Stimulated activated CD4-positive, alpha-beta T cell treated with anti-CD3 and anti-CD28 coated beads, TNF-alpha, amount 100 ng/mL, for 4 hours (primary cell): ENCODE results near the gene DOCK8.

Experiments
- DNase-seq, 3 experiments: peaks; one replicate each; pipeline ENCODE4 v3.0.0-alpha.2; 2020; ENCODE audit warnings: low read depth in 3 of 3

The DOCK8 gene

GRCh38 chr9:306907-307306 lies 92.2 kb downstream of the DOCK8 start:
- peak in 2 of 3 experiments; percentile 15 to 28 for DNase-seq

GRCh38 chr9:311841-312240 lies 97.2 kb downstream of the DOCK8 start:
- no peak for DNase-seq

GRCh38 chr9:312596-313320 lies 98.1 kb downstream of the DOCK8 start:
- DNase-seq, result no peak

- no peak for DNase-seq
Observed at GRCh38 chr9:316382-316965, 101.8 kb downstream of the DOCK8 start.

GRCh38 chr9:318646-319045 lies 104.0 kb downstream of the DOCK8 start:
- no peak for DNase-seq

- DNase-seq, result no peak
Observed at GRCh38 chr9:324971-325370, 110.3 kb downstream of the DOCK8 start.

GRCh38 chr9:326667-327066 lies 112.0 kb downstream of the DOCK8 start:
- no peak for DNase-seq

- DNase-seq, result no peak
Observed at GRCh38 chr9:328453-328852, 113.8 kb downstream of the DOCK8 start.

- DNase-seq, result no peak
Observed at GRCh38 chr9:331197-331596, 116.5 kb downstream of the DOCK8 start.

GRCh38 chr9:335373-335772 lies 120.7 kb downstream of the DOCK8 start:
- no peak for DNase-seq

- DNase-seq, result no peak
Observed at GRCh38 chr9:336039-336438, 121.4 kb downstream of the DOCK8 start.

- DNase-seq, result no peak
Observed at GRCh38 chr9:338602-339001, 123.9 kb downstream of the DOCK8 start.

- DNase-seq, result no peak
Observed at GRCh38 chr9:341634-342421, 127.2 kb downstream of the DOCK8 start.

- no peak for DNase-seq
Observed at GRCh38 chr9:343773-344172, 129.1 kb downstream of the DOCK8 start.

- DNase-seq, result no peak
Observed at GRCh38 chr9:346111-346571, 131.5 kb downstream of the DOCK8 start.

GRCh38 chr9:347667-348292 lies 133.1 kb downstream of the DOCK8 start:
- DNase-seq, result no peak

GRCh38 chr9:350384-350783 lies 135.7 kb downstream of the DOCK8 start:
- DNase-seq, result no peak

- DNase-seq, result no peak
Observed at GRCh38 chr9:351916-352315, 137.3 kb downstream of the DOCK8 start.

GRCh38 chr9:353077-353476 lies 138.4 kb downstream of the DOCK8 start:
- DNase-seq, result no peak

- no peak for DNase-seq
Observed at GRCh38 chr9:354453-354852, 139.8 kb downstream of the DOCK8 start.

- DNase-seq, result no peak
Observed at GRCh38 chr9:357560-357959, 142.9 kb downstream of the DOCK8 start.

GRCh38 chr9:362561-363273 lies 148.1 kb downstream of the DOCK8 start:
- DNase-seq, result no peak
